ENCODE measurements around the gene MMP28. TPM values are rescaled to one million over a fixed set of nuclear protein-coding genes. Genes with fewer than 3 reads are reported as not detected.

The MMP28 gene
- total RNA-seq, 3 donors from 2014 or later, result 5.6 to 25.6 (median 12.3) TPM

DNA sequence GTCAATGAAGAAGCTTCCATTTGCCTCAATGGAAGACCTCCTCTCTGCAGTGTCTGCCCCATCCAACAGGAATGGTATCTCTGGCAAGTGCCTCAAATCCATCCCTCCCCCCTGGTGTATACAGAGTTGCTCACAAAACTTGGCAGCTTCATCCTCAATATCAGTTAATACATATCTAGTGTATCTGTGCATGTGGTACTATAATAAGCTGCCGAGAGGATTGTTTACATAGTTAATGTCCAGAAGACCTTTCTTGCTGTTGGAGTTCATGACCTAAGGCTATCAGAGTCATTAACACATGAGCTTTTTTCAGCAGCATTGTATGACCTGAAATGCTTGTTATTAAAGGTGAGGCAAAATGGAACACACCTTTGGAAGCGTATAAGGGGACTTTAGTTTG, 78.0 kb downstream of the MMP28 start:
- H3K4me1 ChIP-seq, result no peaks in the 10 kb centered on the region

GRCh38 chr17:35716897-35717465, 78.5 kb downstream of the MMP28 start:
- Histone ChIP-seq H3K36me3 (no peaks in the 10 kb centered on the region), H3K27me3 (no peaks in the 10 kb centered on the region), H3K27ac (peak overlapping the region; percentile 78 to 80), H3K9me3 (no peaks in the 10 kb centered on the region), H3K4me1 (no peaks in the 10 kb centered on the region), H3K4me3 (no peak overlapping the region)
- intact Hi-C loops (cut with DNase I; ENCODE audit: low total_unique reads), result no loop called here
- peak in 1 of 2 donors; percentile 54 for DNase-seq (ENCODE audit: low spot score in 2 of 2)
- TF ChIP-seq POLR2A (IDR thresholded peaks at IDR 0.05) (no peak), POLR2AphosphoS5 (IDR thresholded peaks at IDR 0.05) (peak in 1 of 3 donors; percentile 37)

More for the DNA sequence above, 78.0 kb downstream of the MMP28 start:
- no peaks in the 10 kb centered on the region for H3K27me3 ChIP-seq
- H3K36me3 ChIP-seq, result no peaks in the 10 kb centered on the region
- TF ChIP-seq, protein P1, sequence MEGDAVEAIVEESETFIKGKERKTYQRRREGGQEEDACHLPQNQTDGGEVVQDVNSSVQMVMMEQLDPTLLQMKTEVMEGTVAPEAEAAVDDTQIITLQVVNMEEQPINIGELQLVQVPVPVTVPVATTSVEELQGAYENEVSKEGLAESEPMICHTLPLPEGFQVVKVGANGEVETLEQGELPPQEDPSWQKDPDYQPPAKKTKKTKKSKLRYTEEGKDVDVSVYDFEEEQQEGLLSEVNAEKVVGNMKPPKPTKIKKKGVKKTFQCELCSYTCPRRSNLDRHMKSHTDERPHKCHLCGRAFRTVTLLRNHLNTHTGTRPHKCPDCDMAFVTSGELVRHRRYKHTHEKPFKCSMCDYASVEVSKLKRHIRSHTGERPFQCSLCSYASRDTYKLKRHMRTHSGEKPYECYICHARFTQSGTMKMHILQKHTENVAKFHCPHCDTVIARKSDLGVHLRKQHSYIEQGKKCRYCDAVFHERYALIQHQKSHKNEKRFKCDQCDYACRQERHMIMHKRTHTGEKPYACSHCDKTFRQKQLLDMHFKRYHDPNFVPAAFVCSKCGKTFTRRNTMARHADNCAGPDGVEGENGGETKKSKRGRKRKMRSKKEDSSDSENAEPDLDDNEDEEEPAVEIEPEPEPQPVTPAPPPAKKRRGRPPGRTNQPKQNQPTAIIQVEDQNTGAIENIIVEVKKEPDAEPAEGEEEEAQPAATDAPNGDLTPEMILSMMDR (IDR thresholded peaks at IDR 0.05), result no peak
- TF ChIP-seq POLR2A (IDR thresholded peaks at IDR 0.05) (no peak), POLR2AphosphoS5 (IDR thresholded peaks at IDR 0.05) (no peak)
- H3K9me3 ChIP-seq, result no peaks in the 10 kb centered on the region
- intact Hi-C loops (cut with DNase I; ENCODE audit: low total_unique reads), result no loop called here
- DNase-seq (ENCODE audit: low spot score in 2 of 2), result no peak
- H3K4me3 ChIP-seq, result no peak overlapping the region
- peak overlapping the region; percentile 78 to 80 for H3K27ac ChIP-seq

DNA sequence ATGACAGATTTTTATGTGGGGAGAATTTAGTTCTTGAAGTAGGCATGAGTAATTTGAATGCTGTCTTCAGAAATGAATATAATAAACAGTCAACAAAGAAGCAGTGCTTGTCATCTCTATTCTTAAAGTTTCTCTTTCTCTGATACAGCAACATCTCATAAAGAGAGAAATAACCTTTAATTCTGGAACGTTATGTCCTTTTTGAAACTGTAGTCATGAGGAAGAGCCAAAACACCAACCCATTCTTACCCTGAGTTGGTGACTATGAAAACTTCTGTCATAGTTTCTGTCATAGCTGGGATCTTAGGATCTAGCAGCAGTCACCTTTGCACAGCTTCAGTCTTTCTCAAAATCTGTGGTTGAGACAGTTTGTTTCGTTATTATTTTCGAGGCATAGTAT, 79.3 kb downstream of the MMP28 start:
- intact Hi-C loops (cut with DNase I; ENCODE audit: low total_unique reads), result no loop called here
- Histone ChIP-seq H3K9me3 (no peaks in the 10 kb centered on the region), H3K4me1 (no peaks in the 10 kb centered on the region), H3K27ac (peak overlapping the region; percentile 78 to 80), H3K27me3 (no peaks in the 10 kb centered on the region), H3K36me3 (no peaks in the 10 kb centered on the region), H3K4me3 (no peak overlapping the region)
- DNase-seq (ENCODE audit: low spot score in 2 of 2), result no peak
- TF ChIP-seq POLR2A (IDR thresholded peaks at IDR 0.05) (no peak), POLR2AphosphoS5 (IDR thresholded peaks at IDR 0.05) (no peak)
- TF ChIP-seq, protein P1 (IDR thresholded peaks at IDR 0.05), result no peak

Other genes with a start within 250 kb of the MMP28 start
- not detected for gene SLFN14, start 234.8 kb downstream of the MMP28 start, total RNA-seq
- 1 to 10 TPM; 5.1 to 10.0 (median 8.2) TPM for gene PEX12, start 217.1 kb downstream of the MMP28 start, total RNA-seq
- 10 to 100 TPM; 78.4 to 91.9 (median 88.5) TPM for gene AP2B1, start 208.3 kb downstream of the MMP28 start, total RNA-seq
- 10 to 100 TPM in 2 of 3 donors, 1 to 10 TPM in 1; 5.9 to 27.8 (median 11.1) TPM for gene RASL10B, start 64.0 kb downstream of the MMP28 start, total RNA-seq
- under 1 TPM; 0.29 to 0.33 (median 0.32) TPM for gene GAS2L2, start 42.4 kb downstream of the MMP28 start, total RNA-seq
- not detected for gene C17orf50, start 34.8 kb downstream of the MMP28 start, total RNA-seq
- 10 to 100 TPM; 65.5 to 76.8 (median 72.8) TPM for gene TAF15, start 13.8 kb upstream of the MMP28 start, total RNA-seq
- gene HEATR9, start 73.2 kb upstream of the MMP28 start, total RNA-seq, result under 1 TPM in 1 of 3 donors, not detected in 2; 0.16 TPM
- gene CCL5, start 84.7 kb upstream of the MMP28 start, total RNA-seq, result 1 to 10 TPM; 3.5 to 7.6 (median 4.6) TPM
- gene RDM1, start 135.1 kb upstream of the MMP28 start, total RNA-seq, result not detected
- not detected for gene LYZL6, start 148.1 kb upstream of the MMP28 start, total RNA-seq
- gene CCL16, start 185.9 kb upstream of the MMP28 start, total RNA-seq, result under 1 TPM in 1 of 3 donors, not detected in 2; 0.48 TPM
- gene CCL14, start 191.1 kb upstream of the MMP28 start, total RNA-seq, result 10 to 100 TPM; 12.4 to 54.1 (median 31.5) TPM
- not detected for gene CCL15, start 205.9 kb upstream of the MMP28 start, total RNA-seq
- 1 to 10 TPM; 1.3 to 2.7 (median 1.9) TPM for gene CCL23, start 222.3 kb upstream of the MMP28 start, total RNA-seq

Data from breast epithelium (tissue), 4 donors.